PC-9 (cell line): Measurements from ENCODE around the gene PCP2. TPM values are rescaled to one million over a fixed set of nuclear protein-coding genes. Genes with fewer than 3 reads are reported as not detected.

Experiments
- Bru-seq: library from RNA; stranded (reverse); fragments of 400-500 nt; gene quantifications from one replicate; lab custom pipeline; 2021; lab: Mats Ljungman, UMichigan
- BruChase-seq, 2 experiments: library from RNA; stranded (reverse); fragments of 400-500 nt; gene quantifications; one replicate each; lab custom pipeline; 2021; lab: Mats Ljungman, UMichigan
- BruUV-seq: library from RNA; stranded (reverse); fragments of 400-500 nt; replicated peaks from 2 replicates; lab custom pipeline; 2021; lab: Mats Ljungman, UMichigan
- CTCF ChIA-PET: fragments of 300-600 bp; sonication (Branson Sonifier 250); formaldehyde crosslinking; loops from one replicate; lab custom pipeline; 2022; ENCODE audit warnings: antibody characterized with exemption; lab: Charles Lee
- POLR2A ChIA-PET: fragments of 300-600 bp; sonication (Branson Sonifier 250); formaldehyde crosslinking; loops from one replicate; lab custom pipeline; 2022; ENCODE audit warnings: antibody characterized with exemption; ENCODE audit not compliant: unreplicated experiment; lab: Charles Lee
- DNase-seq, 2 experiments: peaks; one replicate each; pipeline versions ENCODE4 v3.0.0 to v3.0.0-alpha.2; 2015 to 2022; ENCODE audit warnings: mixed read lengths in 1 of 2
- H2AFZ ChIP-seq: fragments of 200-600 bp; sonication (generic); 2 replicates; pipeline ENCODE4 v1.8.1; 2017; ENCODE audit warnings: antibody characterized with exemption
- H3F3A ChIP-seq: fragments of 200-600 bp; sonication (generic); 2 replicates; pipeline ENCODE4 v1.8.1; 2017; ENCODE audit warnings: antibody characterized with exemption, mild to moderate bottlenecking, low read depth; ENCODE audit not compliant: insufficient read depth
- H3K27ac ChIP-seq: fragments of 200-600 bp; sonication (generic); 2 replicates; pipeline ENCODE4 v1.6.1; 2016; ENCODE audit warnings: mixed run types
- H3K27me3 ChIP-seq: fragments of 200-600 bp; sonication (generic); 2 replicates; pipeline ENCODE4 v1.6.1; 2016; ENCODE audit warnings: low read depth, mixed run types; ENCODE audit not compliant: insufficient read depth
- H3K36me3 ChIP-seq: fragments of 200-600 bp; sonication (generic); 2 replicates; pipeline ENCODE4 v1.6.1; 2016; ENCODE audit warnings: low read depth, mixed run types
- H3K4me1 ChIP-seq: fragments of 200-600 bp; sonication (generic); replicated peaks from 2 replicates; pipeline ENCODE4 v1.6.1; 2016; ENCODE audit warnings: mixed run types; ENCODE audit not compliant: insufficient read depth
- H3K4me2 ChIP-seq: fragments of 200-600 bp; sonication (generic); 2 replicates; pipeline ENCODE4 v1.6.1; 2017; ENCODE audit warnings: mixed run types
- H3K4me3 ChIP-seq: fragments of 200-600 bp; sonication (generic); 2 replicates; pipeline ENCODE4 v1.6.1; 2016; ENCODE audit warnings: mixed run types
- H3K79me2 ChIP-seq: fragments of 200-600 bp; sonication (generic); 2 replicates; pipeline ENCODE4 v1.6.1; 2017; ENCODE audit warnings: low read depth, mixed run types
- H3K9me2 ChIP-seq: fragments of 200-600 bp; sonication (generic); 2 replicates; pipeline ENCODE4 v1.8.1; 2017; ENCODE audit warnings: mild to moderate bottlenecking; ENCODE audit not compliant: insufficient read depth
- H3K9me3 ChIP-seq: fragments of 200-600 bp; sonication (generic); 2 replicates; pipeline ENCODE4 v1.8.1; 2016; ENCODE audit warnings: low read depth; ENCODE audit not compliant: insufficient read depth
- H4K20me1 ChIP-seq: fragments of 200-600 bp; sonication (generic); 2 replicates; pipeline ENCODE4 v1.8.1; 2017; ENCODE audit not compliant: insufficient read depth
- CTCF ChIP-seq: fragments of 200-600 bp; sonication (generic); conservative IDR thresholded peaks from 2 replicates; pipeline ENCODE4 v1.6.1; 2017; ENCODE audit warnings: mixed run types, antibody characterized with exemption, mild to moderate bottlenecking, moderate library complexity
- EZH2 ChIP-seq: fragments of 200-600 bp; sonication (generic); IDR thresholded peaks from 2 replicates; pipeline ENCODE4 v1.8.0; 2017; ENCODE audit warnings: antibody characterized with exemption, low read depth
- intact Hi-C: fragments of 100-400 bp; cut with micrococcal nuclease; formaldehyde crosslinking; loops from one replicate; pipeline ENCODE4 v1.10.0; 2022; ENCODE audit not compliant: unreplicated experiment
- long read RNA-seq: library from polyadenylated mRNA; stranded (forward); transcript quantifications from one replicate; pipeline ENCODE4 v2.0.0, GENCODE V29; 2022
- total RNA-seq: library from RNA; stranded (reverse); gene quantifications from 2 replicates; pipeline ENCODE4 v1.2.3, GENCODE V29; 2021

The PCP2 gene
- total RNA-seq (0.92 and 1.0 TPM in 2 replicates), Bru-seq, nascent RNA (percentile 11 among the genes with signal in this experiment), BruChase-seq, experiment 1, labeled RNA remaining after a 2-hour chase (percentile 15 among the genes with signal in this experiment), BruChase-seq, experiment 2, labeled RNA remaining after a 6-hour chase (percentile 30 among the genes with signal in this experiment)
- long read RNA-seq, partial matches to known transcripts: 1 of 1 reads
- long read RNA-seq, other reads (novel, unspliced or antisense): 0 of 1 reads

DNA sequence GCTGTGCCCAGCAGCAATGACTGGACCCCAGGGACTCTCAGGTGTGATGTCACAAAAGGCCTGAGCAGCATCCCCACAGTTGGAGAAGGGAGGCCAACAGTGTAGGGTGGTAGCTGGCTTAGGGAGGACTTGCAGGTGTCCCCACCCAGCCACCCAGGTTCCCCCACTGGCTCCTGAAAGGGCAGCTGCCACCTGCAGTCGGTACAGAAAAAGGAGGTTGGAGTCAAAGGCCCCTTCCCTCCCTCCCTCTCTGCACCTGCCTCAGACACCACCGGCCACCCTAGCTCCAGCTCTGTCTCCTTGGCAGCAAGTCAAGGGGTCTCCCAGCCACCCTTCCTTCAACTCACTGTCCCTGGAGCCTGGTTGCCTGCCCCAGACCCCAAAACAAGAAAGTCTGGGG is at the start of gene PCP2:
PCP2 (minus strand) TSS at position 22 of the 400 bp plus-strand sequence. CDS start 262 bp downstream, outside the sequence.
- Histone ChIP-seq H2AFZ (no peak within 1 kb of the TSS), H3K27ac (no peak within 1 kb of the TSS), H3K27me3 (no peaks in the 10 kb centered on the region), H3K79me2 (peaks cover 48% of the 10 kb centered on the region), H3K4me3 (no peak within 1 kb of the TSS), H4K20me1 (peaks cover under 1% of the 10 kb centered on the region; the same call in 1 of the 2 replicates), H3K9me3 (no peaks in the 10 kb centered on the region), H3F3A (peaks cover 21% of the 10 kb centered on the region), H3K36me3 (no peaks in the 10 kb centered on the region), H3K4me2 (no peak within 1 kb of the TSS), H3K4me1 (peaks cover 20% of the 10 kb centered on the region), H3K9me2 (no peaks in the 10 kb centered on the region)
- no peak for DNase-seq
- POLR2A ChIA-PET: interaction anchor here (0.6 kb wide), 1 partner anchor 173 kb away, joined by 5 read pairs; no protein-coding TSS in a partner anchor
- intact Hi-C loops: no loop called here
- TF ChIP-seq EZH2: no peak
- no peak for TF ChIP-seq CTCF
- CTCF ChIA-PET: no interaction called here
- BruUV-seq: no TSS peak

DNA sequence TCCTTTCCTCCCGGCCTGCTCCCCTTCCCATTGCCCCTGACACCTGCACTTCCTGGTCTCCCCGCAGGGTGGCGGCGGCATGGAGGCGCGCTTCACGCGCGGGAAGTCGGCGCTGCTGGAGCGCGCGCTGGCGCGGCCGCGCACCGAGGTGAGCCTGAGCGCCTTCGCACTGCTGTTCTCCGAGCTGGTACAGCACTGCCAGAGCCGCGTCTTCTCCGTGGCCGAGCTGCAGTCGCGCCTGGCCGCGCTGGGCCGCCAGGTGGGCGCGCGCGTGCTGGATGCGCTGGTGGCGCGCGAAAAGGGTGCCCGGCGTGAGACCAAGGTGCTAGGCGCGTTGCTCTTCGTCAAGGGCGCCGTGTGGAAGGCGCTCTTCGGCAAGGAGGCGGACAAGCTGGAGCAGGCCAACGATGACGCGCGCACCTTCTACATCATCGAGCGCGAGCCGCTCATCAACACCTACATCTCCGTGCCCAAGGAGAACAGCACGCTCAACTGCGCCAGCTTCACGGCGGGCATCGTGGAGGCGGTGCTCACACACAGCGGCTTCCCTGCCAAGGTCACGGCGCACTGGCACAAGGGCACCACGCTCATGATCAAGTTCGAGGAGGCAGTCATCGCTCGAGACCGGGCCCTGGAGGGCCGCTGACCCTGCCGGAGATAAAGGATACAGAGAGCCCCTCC is 48.8 kb upstream of the PCP2 start:
- H3K79me2 ChIP-seq: peaks cover 19% of the 10 kb centered on the region
- H3K9me3 ChIP-seq: no peaks in the 10 kb centered on the region
- H3K27me3 ChIP-seq: peaks cover 9% of the 10 kb centered on the region; the same call in 1 of the 2 replicates
- H3K4me3 ChIP-seq: peak overlapping the region; percentile 91; the same call in 1 of the 2 replicates
- TF ChIP-seq EZH2: no peak
- TF ChIP-seq CTCF: no peak
- 0 out of 2 replicates have a peak, but pooled peaks cover 6% of the 10 kb centered on the region for H3K36me3 ChIP-seq
- H3K9me2 ChIP-seq: no peaks in the 10 kb centered on the region
- no peak for DNase-seq
- CTCF ChIA-PET: no interaction called here
- TSS peak; percentile 26 for BruUV-seq
- H3F3A ChIP-seq: peaks cover 20% of the 10 kb centered on the region
- peaks cover 25% of the 10 kb centered on the region for H4K20me1 ChIP-seq
- H2AFZ ChIP-seq: no peak overlapping the region
- intact Hi-C loops: no loop called here
- POLR2A ChIA-PET: no interaction called here
- H3K4me1 ChIP-seq: peaks cover 20% of the 10 kb centered on the region
- H3K4me2 ChIP-seq: peak overlapping the region; percentile 88
- no peak overlapping the region for H3K27ac ChIP-seq

GRCh38 chr19:7681340-7682174 is 48.0 kb upstream of the PCP2 start:
- ChIA-PET POLR2A (no interaction called here), CTCF (interaction anchor here (0.6 to 1.6 kb wide), 11 partner anchors 25 to 187 kb away, joined by 3 to 19 read pairs (median 4); no protein-coding TSS in a partner anchor)
- BruUV-seq: no TSS peak
- intact Hi-C loops: loop anchor here (1.0 to 2.0 kb wide), 2 partner anchors 118 to 171 kb away; no protein-coding TSS in a partner anchor
- Histone ChIP-seq H3K27ac (peak overlapping the region; percentile 32; the same call in 1 of the 2 replicates), H3F3A (peaks cover 27% of the 10 kb centered on the region; the same call in 1 of the 2 replicates), H3K4me1 (peaks cover 23% of the 10 kb centered on the region), H3K9me3 (no peaks in the 10 kb centered on the region), H3K4me2 (peak overlapping the region; percentile 88), H2AFZ (peak overlapping the region; percentile 96), H3K36me3 (0 out of 2 replicates have a peak, but pooled peaks cover 6% of the 10 kb centered on the region), H3K79me2 (peaks cover 19% of the 10 kb centered on the region), H3K27me3 (peaks cover 16% of the 10 kb centered on the region), H3K4me3 (peak overlapping the region; percentile 91), H4K20me1 (peaks cover 25% of the 10 kb centered on the region), H3K9me2 (no peaks in the 10 kb centered on the region)
- TF ChIP-seq CTCF (peak; percentile 69), EZH2 (no peak)
- peak; percentile 60 to 68 for DNase-seq
